NCI-H226 (cell line): ENCODE data around the gene TCF7L1.
A peak's percentile ranks its signal among the peaks of the same experiment; 100 is the strongest.
"Not testable (repeated sequence)": the region's sequence is repeated elsewhere in the genome, so short reads cannot be mapped to it uniquely, and the experiment has no call there.

ENCODE experiments used
- DNase-seq: peaks from one replicate; pipeline ENCODE4 v3.0.0-alpha.2; 2015

TCF7L1 gene

DNA sequence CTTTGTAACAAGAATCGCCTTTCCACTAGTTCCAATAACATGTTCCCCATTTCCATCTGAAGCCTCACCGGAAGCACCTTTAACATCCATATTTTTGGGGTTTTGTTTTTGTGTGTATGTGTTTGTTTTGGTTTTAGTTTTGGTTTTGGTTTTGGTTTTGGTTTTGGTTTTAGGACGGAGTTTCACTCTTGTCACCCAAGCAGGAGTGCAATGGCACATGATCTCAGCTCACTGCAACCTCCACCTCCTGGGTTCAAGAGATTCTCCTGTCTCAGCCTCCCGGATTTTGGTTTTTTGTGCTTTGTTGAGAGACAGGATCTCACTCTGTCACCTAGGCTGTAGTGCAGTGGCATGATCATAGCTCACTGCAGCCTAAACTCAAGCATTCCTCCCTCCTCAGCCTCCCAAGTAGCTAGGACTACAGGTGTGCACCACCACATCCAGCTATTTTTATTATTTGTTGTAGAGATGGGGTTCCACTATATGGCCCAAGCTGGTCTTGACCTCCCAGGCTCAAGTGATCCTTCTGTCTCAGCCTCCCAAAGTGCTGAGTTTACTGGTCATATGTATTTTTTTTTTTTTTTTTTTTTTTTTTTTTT, 158.3 kb downstream of the TCF7L1 start:
- DNase-seq = no peak

DNA sequence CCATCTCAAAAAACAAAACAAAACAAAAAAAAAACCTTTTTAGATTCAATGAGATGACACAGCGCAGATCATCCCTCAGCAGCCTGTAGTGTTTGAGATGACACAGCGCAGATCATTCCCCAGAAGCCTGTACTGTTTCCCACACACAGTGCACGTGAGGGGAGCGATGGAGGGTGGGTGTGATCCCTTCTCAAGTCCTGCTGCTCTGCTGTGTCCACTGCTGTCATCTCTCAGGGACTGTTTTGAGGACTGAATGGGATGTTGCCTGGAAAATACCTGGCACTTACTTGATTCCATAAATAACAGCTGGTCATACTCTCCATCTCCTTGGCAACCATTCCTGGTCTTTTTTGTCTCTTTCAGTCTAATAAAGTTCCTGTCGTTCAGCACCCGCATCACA, 168.9 kb downstream of the TCF7L1 start:
- no peak for DNase-seq

DNA sequence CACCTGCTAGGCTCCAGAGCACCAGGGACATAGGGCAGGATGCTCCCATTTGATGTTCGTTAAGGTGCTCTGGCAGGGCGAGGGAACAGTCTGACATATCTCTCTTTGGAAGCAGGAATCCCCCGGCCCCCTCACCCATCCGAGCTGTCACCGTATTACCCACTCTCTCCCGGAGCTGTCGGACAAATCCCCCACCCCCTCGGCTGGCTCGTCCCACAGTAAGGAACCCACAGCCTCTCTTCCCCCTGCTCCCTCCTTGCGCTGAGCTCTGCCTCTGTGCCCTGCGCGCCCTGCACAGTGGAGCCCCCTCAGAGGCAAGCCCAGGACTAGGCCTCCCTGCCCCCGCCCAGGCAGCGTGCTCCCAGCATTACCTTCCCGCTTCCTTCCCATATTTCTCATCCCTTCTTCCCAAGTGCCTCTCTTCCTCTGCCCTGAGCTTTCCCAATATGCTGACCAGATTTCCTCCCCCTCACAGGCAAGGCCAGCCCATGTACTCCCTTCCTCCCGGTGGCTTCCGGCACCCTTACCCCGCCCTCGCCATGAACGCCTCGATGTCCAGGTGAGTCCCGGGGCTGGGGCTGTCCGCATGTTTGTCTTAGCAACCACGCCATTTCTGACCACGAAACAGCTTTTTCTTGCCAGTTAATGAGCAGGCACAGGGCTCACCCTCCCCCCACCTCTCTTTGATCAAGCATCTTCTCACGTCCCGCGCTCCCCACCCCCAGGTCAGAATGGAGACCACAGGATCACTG, 170.8 kb downstream of the TCF7L1 start:
- no peak for DNase-seq

DNA sequence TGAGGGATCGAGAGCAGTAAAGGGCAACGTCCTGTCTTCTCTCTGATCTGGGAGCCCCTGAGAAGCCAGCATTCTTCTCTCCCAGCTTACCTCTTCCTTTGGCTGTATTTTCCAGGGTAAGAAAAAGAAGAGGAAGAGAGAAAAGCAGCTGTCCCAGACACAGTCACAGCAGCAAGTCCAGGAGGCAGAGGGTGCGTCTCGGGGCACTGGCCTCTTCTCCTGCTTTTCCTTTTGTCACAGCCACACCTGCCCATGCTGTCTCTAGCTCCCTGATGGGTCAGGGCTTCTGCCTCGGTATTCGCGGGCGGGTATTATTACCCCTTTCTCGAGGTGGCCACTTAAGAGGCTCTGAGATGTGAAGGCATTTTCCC, 174.3 kb downstream of the TCF7L1 start:
- DNase-seq = no peak

DNA sequence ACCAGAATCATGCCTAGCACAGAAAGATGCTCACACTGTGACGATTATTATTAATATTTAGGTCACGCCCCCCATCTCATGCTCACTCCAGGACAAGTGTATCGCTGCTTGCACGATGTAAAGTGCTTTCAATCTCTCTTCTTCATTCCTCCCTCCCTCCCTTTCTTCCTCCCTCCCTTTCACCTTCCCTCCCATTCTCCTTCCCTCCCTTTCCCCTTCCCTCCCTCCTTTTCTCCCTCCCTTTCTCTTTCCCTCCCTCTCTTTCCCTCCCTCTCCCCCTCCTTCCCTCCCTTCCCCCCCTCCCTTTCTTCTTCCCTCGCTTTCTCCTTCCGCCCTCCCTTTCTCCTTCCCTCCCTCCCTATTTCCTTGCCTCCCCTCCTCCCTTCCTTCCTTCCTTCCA, 175.0 kb downstream of the TCF7L1 start:
- no peak for DNase-seq

DNA sequence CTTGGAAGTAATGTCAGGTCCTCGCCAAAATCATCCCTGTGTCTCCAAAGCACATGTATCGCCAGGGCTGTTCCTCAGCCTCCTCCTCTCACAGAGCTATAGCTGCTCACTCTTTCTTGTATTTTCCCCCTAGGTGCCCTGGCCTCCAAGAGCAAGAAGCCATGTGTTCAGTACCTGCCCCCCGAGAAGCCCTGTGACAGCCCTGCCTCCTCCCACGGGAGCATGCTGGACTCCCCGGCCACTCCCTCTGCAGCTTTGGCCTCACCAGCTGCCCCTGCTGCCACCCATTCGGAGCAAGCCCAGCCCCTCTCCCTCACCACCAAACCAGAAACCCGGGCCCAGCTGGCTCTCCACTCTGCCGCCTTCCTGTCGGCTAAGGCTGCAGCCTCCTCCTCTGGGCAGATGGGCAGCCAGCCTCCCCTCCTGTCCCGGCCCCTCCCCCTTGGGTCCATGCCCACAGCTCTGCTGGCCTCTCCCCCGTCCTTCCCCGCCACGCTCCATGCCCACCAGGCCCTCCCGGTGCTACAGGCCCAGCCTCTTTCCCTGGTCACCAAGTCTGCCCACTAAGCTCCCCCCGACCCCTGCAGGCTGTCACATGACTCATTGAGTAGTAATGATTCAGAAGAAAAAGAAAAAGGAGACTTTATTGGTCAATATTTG, 175.8 kb downstream of the TCF7L1 start:
- peak; percentile 79 for DNase-seq

DNA sequence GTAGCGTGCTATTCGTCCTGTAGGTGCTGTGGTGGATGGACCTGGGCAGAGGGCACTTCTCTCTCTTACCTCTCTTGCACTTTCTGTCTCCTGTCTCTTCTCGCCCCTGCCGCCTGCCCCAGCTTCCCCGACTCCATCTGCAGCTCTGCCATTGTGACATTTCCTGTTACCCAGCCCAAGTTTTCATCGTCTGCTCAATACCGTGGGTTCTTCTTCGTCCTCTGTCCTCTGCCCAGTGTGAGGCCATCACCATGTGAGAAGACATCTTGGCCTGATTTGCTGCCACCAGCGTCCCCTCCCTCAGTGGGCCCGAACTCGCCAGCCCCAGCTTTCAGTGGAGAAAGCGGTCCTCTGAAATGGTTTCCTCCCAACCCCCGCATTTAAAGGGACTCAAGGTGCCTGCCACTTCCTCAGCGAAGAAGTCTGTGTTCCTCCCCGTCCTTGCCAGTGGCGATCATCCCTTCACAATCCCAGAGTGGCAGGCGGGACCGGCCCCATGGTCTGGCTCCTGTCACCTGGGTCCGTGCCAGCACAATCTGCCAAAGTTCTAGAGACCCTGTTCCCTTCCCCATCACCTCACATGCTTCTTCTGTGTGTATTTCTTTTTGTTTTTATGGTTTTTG, 176.6 kb downstream of the TCF7L1 start:
- DNase-seq = no peak

DNA sequence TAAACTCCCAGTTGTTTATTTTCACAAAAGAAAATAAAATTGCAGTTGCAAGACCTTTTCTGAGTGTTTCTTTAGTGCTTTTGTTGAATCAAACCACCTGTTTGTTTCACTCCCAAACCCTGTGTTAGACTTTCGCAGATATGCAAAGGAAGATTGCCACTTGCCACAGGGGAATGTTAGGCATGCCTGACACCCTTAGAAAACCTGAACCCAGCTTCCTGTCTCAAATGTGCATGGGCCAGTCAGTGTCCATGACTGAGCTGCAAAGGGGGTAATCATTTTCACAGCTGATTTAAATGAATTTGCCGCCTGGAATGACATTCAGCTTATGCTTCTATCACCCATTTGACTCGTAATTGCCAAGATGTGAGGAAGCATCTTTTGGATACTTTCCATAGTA, 177.1 kb downstream of the TCF7L1 start:
- no peak for DNase-seq

DNA sequence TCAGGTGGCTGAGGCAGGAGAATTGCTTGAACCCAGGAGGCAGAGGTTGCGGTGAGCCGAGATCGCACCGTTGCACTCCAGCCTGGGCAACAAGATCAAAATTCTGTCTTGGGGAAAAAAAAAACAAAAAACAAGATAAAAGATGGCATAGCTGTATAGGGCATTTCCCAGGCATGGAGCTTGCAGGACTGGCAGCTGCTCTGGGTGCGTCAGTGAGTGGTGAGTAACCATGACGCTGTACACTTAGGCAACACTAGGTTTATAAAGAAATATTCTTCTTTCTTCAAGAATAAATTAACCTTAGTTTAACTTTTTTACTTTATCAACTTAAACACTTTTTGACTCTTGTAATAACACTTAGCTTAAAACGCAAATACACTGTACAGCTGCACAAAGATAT, 179.2 kb downstream of the TCF7L1 start:
- DNase-seq = peak; percentile 80

DNA sequence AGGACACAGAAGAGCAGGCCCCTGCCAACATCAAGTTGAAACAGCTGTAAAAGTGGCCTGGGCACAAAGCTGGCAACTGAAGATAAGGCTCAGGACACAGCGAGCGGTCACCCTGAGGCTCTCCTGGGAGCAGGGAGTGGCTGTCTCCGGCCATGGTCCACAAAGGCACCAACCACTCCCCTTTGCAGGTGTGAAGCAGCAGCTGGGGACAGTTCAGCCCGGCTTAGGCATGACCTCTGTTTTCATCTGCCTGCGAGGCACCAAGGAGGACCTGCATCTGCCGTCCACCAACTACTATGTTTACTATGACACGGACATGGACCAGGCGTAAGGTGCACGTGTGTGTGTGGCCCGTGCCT, 181.7 kb downstream of the TCF7L1 start:
- DNase-seq = no peak

DNA sequence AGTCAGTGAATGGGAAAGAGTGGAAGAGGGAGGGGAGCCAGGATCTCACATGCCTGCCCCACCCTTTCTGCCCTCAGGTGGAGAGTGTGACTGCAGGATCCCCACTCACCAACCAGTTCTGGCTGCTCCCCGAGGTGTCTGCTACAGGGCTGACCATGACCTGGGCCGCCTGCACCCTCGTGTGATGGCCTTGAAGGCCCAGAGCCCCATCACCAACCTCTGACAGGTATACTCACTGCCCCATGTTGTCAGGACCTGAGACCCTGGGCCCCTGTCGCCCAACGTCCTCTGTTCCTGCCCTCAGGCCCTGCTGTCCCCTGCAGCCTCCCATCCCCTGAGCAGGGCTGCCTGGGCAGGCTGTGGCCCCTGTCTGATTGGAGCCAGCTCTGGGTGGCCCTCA, 182.7 kb downstream of the TCF7L1 start:
- DNase-seq = not testable (repeated sequence)

DNA sequence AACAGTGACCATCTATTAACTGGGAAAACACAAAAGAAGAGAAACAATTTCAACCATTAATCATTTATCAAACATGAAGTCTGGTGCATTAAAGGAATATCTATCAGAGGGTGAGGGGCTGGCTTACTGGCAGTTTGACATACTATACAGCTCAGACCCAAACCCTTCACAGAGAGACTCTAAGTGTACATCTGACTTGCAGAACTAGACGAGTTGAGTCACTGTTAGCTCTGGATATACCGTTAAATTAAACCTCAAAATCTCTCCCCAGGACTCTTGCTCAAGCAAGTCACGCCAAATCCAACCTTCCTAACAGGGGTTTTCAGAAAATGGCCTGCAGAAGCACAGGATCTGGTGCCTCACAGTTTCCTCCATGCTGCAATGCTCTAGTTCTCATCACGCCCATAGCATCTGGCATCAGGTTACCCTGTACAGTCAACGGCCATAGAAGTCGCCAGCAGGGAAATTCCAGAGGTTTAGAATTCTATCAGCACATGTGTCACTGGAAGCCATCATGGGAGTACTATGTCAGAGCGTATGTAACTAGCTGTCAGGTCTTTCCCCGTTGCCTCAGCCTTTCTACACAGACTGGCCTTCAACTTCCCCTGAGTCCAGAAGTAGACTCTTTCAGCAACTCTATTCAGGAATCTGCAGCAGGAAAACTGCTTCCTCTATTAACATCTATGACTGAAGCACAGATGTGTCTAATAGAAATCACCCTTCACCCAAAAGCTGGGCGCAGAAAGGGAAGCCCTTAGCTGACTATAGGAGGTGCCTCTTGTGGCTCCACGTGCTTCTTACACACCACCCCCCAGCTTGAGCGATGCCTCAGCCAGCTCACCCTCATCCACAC, 185.3 kb downstream of the TCF7L1 start:
- DNase-seq = no peak

DNA sequence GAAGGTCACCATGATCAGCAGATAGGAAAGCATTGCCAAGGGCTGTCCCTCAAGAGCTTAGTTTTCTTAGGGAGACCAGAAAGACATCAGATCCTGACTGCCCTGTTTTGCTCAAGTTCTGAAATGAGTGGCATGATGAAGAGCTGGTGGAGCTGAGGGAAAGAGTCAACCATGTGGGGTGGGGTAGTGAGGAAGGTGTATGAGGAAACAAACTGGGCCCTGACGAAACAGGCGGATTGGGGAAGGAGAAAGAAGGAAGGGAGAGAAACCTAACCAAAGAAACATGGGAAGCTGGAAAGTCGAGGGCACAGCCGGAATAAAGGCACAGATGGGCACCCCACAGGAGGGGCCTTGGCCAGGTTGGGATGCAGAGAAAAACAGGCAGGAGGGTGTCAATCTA, 186.6 kb downstream of the TCF7L1 start:
- no peak for DNase-seq

DNA sequence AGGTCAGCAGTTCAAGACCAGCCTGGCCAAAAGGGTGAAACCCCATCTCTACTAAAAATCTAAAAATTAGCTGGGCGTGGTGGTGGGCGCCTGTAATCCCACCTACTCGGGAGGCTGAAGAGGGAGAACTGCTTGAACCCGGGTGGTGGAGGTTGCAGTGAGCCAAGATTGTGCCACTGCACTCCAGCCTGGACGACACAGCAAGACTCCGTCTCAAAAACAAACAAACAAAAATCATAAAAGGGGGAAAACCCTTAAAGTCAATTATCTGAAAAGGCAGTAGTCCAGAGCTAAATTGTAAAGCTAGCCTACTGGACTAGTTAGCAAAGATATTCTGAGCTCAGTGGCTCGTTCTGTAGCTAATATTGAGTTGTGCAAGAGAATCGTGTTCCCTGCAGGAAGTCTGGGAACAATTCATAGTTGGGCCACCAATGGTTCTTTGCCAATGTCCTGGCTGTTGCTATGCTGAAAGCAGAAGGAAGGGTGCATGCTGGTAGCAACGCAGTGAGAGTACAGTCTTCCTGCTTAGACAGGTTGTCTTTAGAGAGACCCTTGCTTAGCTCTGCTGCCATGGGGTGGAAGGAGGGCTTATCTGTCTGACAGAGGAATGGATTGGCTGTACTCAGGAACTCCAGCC, 190.3 kb downstream of the TCF7L1 start:
- no peak for DNase-seq

DNA sequence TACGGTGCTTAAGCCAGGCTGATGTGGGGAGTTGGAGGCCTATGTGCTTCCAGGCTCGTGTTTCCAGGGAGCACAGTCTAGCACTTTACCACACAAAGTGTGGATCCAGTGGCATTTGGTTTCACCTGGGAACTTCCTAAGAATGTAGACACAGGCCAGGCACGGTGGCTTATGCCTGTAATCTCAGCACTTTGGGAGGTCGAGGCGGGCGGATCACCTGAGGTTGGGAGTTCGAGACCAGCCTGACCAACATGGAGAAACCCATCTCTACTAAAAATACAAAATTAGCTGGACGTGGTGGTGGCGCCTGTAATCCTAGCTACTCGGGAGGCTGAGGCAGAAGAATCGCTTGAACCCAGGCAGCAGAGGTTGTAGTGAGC, 190.8 kb downstream of the TCF7L1 start:
- not testable (repeated sequence) for DNase-seq

DNA sequence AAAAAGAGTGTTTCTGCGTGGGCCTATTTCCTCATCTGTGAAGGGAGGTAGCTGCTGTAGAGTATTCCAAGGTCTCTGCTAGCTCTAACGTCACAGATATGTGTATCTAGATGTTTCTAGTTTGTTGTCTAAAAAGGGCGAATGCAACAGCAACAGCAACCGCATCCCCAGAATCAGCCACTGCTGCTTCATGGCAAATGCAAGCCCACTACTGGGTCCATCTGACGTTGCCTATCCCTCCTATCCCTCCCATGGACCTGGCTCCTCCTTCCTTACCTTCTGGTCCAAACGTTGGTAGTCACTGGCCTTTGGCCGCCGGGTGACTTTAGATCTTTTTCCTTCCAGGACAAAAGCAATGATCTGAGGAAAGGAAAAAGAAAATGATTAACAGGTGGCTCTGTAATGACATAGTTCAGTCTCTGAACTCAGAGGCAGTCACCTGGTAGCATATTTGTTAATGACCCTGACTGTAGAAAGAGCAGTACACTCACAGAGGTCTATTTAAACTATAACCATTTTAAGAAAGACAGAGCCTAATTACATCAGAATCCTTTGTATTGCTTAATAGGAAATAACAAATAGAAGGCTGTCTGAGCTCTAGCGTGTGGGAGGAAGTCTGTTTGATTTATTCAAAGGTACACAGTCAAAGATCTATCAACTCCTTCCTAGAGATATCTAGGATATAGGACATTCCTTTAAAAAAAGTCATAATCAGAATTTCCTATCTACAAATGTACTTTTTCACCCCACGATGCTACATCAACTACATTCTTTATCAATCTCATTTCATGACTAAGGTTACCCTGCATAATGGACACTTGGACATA, 191.7 kb downstream of the TCF7L1 start:
- no peak for DNase-seq

DNA sequence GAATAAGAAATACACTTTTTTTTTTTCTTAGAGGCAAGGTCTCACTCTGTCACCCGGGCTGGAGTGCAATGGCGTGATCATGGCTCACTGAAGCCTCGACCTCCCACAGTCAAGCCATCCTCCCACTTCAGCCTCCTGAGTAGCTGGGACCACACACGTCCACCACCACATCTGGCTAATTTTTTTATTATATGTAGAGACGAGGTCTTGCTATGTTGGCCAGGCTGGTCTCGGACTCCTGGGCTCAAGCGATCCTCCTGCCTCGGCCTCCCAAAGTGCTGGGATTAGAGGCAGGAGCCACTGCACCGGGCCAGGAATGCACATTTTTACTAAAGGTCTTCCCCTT, 192.2 kb downstream of the TCF7L1 start:
- no peak for DNase-seq

DNA sequence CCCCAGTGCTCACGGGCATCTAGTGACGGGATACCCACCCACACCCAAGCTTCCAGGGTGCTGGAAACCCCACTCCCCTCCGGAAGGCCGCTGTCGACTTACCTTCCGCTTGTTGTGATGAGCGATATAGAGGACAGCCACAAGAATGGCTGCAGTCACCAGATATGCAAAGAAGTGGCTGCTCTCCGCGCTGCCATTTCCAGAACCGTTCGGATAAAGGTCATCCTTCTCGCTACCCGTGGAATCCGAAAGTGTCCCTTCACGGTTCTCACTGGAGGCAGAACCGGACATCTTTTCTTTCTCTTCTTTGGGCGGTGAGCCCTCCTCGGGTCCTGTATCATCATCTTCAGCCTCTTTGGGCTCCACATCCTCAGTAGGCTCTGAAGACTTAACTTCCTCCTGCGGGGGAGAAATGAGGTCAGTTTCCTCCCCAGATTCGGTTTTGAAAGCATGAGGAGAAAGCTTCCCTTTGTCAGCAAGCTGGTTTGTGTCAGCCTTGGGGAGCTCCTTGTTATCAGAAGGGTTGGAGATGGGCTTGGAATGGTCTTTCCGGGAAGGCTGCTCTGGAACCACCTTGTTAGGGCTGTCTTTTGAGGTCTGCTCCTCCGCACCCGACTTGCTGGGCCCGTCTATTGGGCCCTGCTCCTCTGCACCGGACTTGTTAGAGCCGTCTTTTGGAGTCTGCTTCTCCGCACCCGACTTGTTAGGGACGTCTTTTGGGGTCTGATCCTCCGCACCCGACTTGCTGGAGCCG, 193.4 kb downstream of the TCF7L1 start:
- no peak for DNase-seq

DNA sequence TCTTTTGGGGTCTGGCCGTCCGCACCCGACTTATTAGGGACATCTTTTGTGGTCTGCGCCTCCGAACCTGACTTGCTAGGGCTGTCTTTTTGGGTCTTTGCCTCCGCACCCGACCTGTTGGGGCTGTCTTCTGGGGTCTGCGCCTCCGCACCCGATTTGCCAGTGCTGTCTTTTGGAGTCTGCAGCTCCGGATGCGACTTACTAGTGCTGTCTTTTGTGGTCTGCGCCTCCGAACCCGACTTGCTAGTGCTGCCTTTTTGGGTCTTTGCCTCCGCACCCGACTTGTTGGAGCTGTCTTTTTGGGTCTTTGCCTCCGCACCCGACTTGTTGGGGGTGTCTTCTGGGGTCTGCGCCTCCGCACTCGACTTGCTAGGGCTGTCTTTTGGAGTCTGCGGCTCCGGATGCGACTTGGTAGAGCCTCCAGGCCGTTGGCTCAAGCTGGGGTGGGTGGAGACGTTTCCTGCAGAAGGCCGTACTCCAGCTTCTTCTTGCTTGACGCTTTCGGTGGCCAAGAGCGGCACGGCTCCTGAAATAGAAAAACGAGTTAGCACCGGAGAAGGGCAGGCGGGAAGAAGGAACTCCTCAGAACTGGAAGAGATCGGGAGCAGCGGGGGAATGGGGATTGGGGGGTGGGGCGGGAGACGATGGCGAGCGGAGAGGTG, 194.1 kb downstream of the TCF7L1 start:
- no peak for DNase-seq

DNA sequence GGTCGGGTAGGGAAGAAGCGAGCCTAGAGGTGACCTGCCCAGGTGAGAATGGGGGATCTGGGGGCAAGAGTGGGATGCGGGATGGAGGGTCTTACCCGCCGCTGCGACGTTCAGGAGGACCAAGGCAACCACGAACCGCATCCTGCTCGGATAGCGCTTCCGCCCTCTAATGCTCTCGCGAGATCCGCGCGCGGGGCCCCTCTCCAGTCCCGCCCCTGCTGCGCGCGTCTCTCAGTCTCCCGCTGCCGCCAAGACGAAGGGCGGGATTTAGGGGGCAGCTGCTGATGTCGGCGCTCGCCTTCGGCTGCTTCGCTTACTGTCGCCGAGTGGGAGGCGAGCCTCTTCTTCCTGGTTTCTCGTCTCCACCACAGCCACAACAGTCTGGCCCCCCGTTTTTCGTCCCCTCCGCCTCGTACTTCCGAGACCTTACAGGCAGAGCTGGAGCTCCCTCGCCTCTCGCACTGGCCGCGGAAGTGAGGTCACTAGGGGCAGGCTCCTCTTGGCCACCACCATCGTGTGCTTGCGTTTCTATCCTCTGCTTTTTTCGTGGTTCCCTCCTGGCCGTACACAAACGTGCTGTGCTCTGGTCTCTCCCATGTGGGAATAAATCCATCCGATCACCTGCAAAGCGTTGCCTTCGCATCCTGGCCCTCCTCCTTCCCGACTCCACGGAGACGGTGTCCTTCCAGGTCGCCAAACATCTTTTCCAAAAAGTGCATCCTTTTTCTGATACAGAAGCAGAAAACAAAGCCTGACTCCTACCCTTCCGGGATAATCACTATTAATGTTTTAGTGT, 194.8 kb downstream of the TCF7L1 start, which contains the start of gene TGOLN2:
TGOLN2 (minus strand) TSS at position 168 of the 796 bp plus-strand sequence; CDS start at position 141, 27 bp downstream.
- DNase-seq = peak; percentile 87
